Breast epithelium (tissue), 4 donors: ENCODE data around the gene GTF2I. TPM values are rescaled to one million over a fixed set of nuclear protein-coding genes. Genes with fewer than 3 reads are reported as not detected.
A peak's percentile ranks its signal among the peaks of the same experiment; 100 is the strongest.

Experiments
- DNase-seq, 2 donors: peaks; one replicate each; pipeline ENCODE4 v3.0.0-alpha.2; 2019; ENCODE audit warnings: low spot score in 2 of 2
- H3K27ac ChIP-seq, 2 donors: fragments of 200-600 bp; sonication (generic) in 1 of 2; one replicate each; pipeline ENCODE4 v1.5.1; 2016 to 2019; ENCODE audit warnings: mild to moderate bottlenecking in 1 of 2
- H3K27me3 ChIP-seq, 2 donors: fragments of 200-600 bp; sonication (generic) in 1 of 2; one replicate each; pipeline versions ENCODE4 v1.5.1 to v1.6.0; 2017 to 2019; ENCODE audit warnings: control low read depth in 1 of 2, mild to moderate bottlenecking in 1 of 2
- H3K36me3 ChIP-seq: fragments of 200-600 bp; one replicate; pipeline ENCODE4 v1.5.1; 2019
- H3K4me1 ChIP-seq, 2 donors: fragments of 200-600 bp; sonication (generic); one replicate each; pipeline ENCODE4 v1.5.1; 2016 to 2019; ENCODE audit warnings: control low read depth in 1 of 2
- H3K4me3 ChIP-seq, 3 donors: fragments of 200-600 bp; sonication (generic); 1 replicate in 2 of 3; 2 replicates in 1 of 3; pipeline ENCODE4 v1.5.1; 2016 to 2019; ENCODE audit warnings: mild to moderate bottlenecking in 3 of 3, moderate library complexity in 2 of 3
- H3K9me3 ChIP-seq, 2 donors: fragments of 200-600 bp; sonication (generic) in 1 of 2; one replicate each; pipeline ENCODE4 v1.5.1; 2016 to 2019; ENCODE audit warnings: control low read depth in 1 of 2
- CTCF ChIP-seq, 3 donors: fragments of 450-650 bp; IDR thresholded peaks; one replicate each; pipeline ENCODE4 v1.5.1; 2016 to 2017; ENCODE audit warnings: antibody characterized with exemption in 3 of 3, mild to moderate bottlenecking in 3 of 3, moderate library complexity in 3 of 3
- POLR2A ChIP-seq: fragments of 450-650 bp; IDR thresholded peaks from one replicate; pipeline ENCODE4 v1.6.1; 2016; ENCODE audit warnings: antibody characterized with exemption, mild to moderate bottlenecking, moderate library complexity
- POLR2AphosphoS5 ChIP-seq, 3 donors: sonication (generic); formaldehyde crosslinking; IDR thresholded peaks; one replicate each; pipeline ENCODE4 v1.6.1; 2017; ENCODE audit warnings: antibody characterized with exemption in 3 of 3
- intact Hi-C: fragments of 100-400 bp; cut with DNase I; formaldehyde crosslinking; loops from one replicate; pipeline ENCODE4 v1.15.1; 2023; ENCODE audit warnings: low total_unique reads
- total RNA-seq, 3 donors: library from RNA; depleted of rRNA; stranded (reverse); fragments of >200 nt; gene quantifications; one replicate each; pipeline ENCODE4 v1.1.0, GENCODE V29; 2016

The GTF2I gene
- total RNA-seq, 3 donors from 2014 or later: 133 to 241 (median 184) TPM

- Histone ChIP-seq H3K9me3 (no peaks in the 10 kb centered on the region), H3K27ac (no peak overlapping the region), H3K4me3 (no peak overlapping the region), H3K36me3 (no peaks in the 10 kb centered on the region), H3K4me1 (peaks cover 0 to 10% of the 10 kb centered on the region in 2 donors), H3K27me3 (no peaks in the 10 kb centered on the region)
- DNase-seq: no peak
- TF ChIP-seq POLR2A: no peak
- no peak for TF ChIP-seq CTCF (IDR thresholded peaks at IDR 0.05)
- no peak for TF ChIP-seq POLR2AphosphoS5 (IDR thresholded peaks at IDR 0.05)
- intact Hi-C loops: loop anchor here (5.0 kb wide), 1 partner anchor 173 kb away; no protein-coding TSS in a partner anchor
Measured at GRCh38 chr7:74654811-74655210, 2.7 kb upstream of the GTF2I start.

- intact Hi-C loops: loop anchor here (5.0 kb wide), 1 partner anchor 173 kb away; no protein-coding TSS in a partner anchor
- H3K27me3 ChIP-seq: no peaks in the 10 kb centered on the region
- TF ChIP-seq CTCF (IDR thresholded peaks at IDR 0.05) (no peak), POLR2AphosphoS5 (IDR thresholded peaks at IDR 0.05) (no peak), POLR2A (no peak)
Measured at GRCh38 chr7:74655324-74655723, 2.2 kb upstream of the GTF2I start.

GRCh38 chr7:74655768-74656440 is 1.6 kb upstream of the GTF2I start:
- TF ChIP-seq POLR2AphosphoS5 (IDR thresholded peaks at IDR 0.05): no peak
- no peak for TF ChIP-seq POLR2A
- no peak for TF ChIP-seq CTCF (IDR thresholded peaks at IDR 0.05)
- Histone ChIP-seq H3K4me3 (peak overlapping the region; percentile 95 to 100 (median 99)), H3K36me3 (no peaks in the 10 kb centered on the region), H3K4me1 (peaks cover 0 to 14% of the 10 kb centered on the region in 2 donors), H3K27me3 (no peaks in the 10 kb centered on the region), H3K9me3 (no peaks in the 10 kb centered on the region), H3K27ac (peak overlapping the region; percentile 79 to 98)
- peak in 1 of 2 donors; percentile 10 for DNase-seq
- intact Hi-C loops: loop anchor here (5.0 kb wide), 1 partner anchor 174 kb away; no protein-coding TSS in a partner anchor

More at GRCh38 chr7:74655324-74655723, 2.2 kb upstream of the GTF2I start:
- no peak overlapping the region for H3K27ac ChIP-seq
- no peaks in the 10 kb centered on the region for H3K9me3 ChIP-seq
- peaks cover 0 to 14% of the 10 kb centered on the region in 2 donors for H3K4me1 ChIP-seq
- H3K36me3 ChIP-seq: no peaks in the 10 kb centered on the region
- no peak for DNase-seq
- H3K4me3 ChIP-seq: peak overlapping the region in 1 of 3 donors; percentile 95

GRCh38 chr7:74656441-74656836 is 1.1 kb upstream of the GTF2I start:
- intact Hi-C loops: loop anchor here (5.0 kb wide), 1 partner anchor 174 kb away; no protein-coding TSS in a partner anchor
- Histone ChIP-seq H3K4me1 (peaks cover 0 to 14% of the 10 kb centered on the region in 2 donors), H3K9me3 (no peaks in the 10 kb centered on the region), H3K27ac (peak overlapping the region; percentile 79 to 98), H3K4me3 (peak overlapping the region; percentile 95 to 100 (median 99)), H3K27me3 (no peaks in the 10 kb centered on the region), H3K36me3 (no peaks in the 10 kb centered on the region)
- DNase-seq: peak; percentile 49 to 53
- TF ChIP-seq POLR2AphosphoS5 (IDR thresholded peaks at IDR 0.05): no peak
- TF ChIP-seq CTCF (IDR thresholded peaks at IDR 0.05): no peak
- no peak for TF ChIP-seq POLR2A
